ENCODE results near the gene CXCL8. TPM values are rescaled to one million over a fixed set of nuclear protein-coding genes. Genes with fewer than 3 reads are reported as not detected.

CXCL8 gene
- total and polyA plus RNA-seq, 9 of the 15 experiments (the other 6 are each of a cell fraction or from before 2014, with no cell fraction given) = 1.6 to 7.7 (median 3.3) TPM

DNA sequence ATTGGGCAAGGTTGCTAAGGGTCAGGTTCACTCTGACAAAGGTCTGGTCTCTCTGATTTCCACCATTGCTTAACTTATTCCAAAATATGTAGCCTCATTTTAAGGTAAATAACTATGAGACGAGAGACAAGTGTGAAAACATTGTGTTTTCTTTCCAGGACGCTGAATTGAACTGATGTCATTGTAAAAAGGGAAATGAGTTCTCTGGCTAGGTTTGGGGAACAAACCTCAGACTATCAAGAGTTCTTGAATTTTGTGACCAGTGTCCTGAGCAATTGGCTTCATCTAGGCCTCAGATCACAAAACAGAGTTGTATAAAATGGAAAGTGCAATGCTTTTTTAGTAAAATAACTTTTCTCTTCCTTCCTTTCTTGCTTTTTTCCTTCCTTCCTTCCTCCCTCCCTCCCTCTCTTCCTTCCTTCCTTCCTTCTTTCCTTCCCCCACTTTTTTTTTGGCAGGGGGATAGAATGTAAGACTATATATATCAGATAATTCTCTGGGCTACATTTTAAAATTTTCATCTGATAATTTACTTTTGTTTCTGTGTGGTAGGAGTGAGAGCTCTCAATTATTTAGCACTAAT lies 30.8 kb upstream of the CXCL8 start (continued):
- TF ChIP-seq KDM5B (IDR thresholded peaks at IDR 0.05; ENCODE audit: insufficient replicate concordance, low read depth, low read length) (no peak), HNRNPUL1 (IDR thresholded peaks at IDR 0.05; ENCODE audit: low read length) (no peak), ZNF23 (CRISPR knock-in tag; IDR thresholded peaks at IDR 0.05) (no peak), NCOA2 (IDR thresholded peaks at IDR 0.05; ENCODE audit: partially characterized antibody in 2 of 2) (peak in 1 of 2 experiments; percentile 42), SP1 (CRISPR knock-in tag; IDR thresholded peaks at IDR 0.05) (no peak), CREBBP (IDR thresholded peaks at IDR 0.05; ENCODE audit: low read depth, low read length) (no peak), SIX5 (IDR thresholded peaks at IDR 0.05; ENCODE audit: borderline replicate concordance in 1 of 2, insufficient read depth in 1 of 2, low read depth in 1 of 2, low read length in 2 of 2) (no peak), BHLHE40 (IDR thresholded peaks at IDR 0.05; ENCODE audit: low read length) (no peak), ZNF785 (CRISPR knock-in tag; IDR thresholded peaks at IDR 0.05) (no peak), ATF7 (IDR thresholded peaks at IDR 0.05) (peak; percentile 21; the same call in 1 of the 2 replicates), ZNF830 (CRISPR knock-in tag; IDR thresholded peaks at IDR 0.05) (no peak), HIVEP1 (CRISPR knock-in tag; IDR thresholded peaks at IDR 0.05) (no peak)
- TF ChIP-seq, protein P1, sequence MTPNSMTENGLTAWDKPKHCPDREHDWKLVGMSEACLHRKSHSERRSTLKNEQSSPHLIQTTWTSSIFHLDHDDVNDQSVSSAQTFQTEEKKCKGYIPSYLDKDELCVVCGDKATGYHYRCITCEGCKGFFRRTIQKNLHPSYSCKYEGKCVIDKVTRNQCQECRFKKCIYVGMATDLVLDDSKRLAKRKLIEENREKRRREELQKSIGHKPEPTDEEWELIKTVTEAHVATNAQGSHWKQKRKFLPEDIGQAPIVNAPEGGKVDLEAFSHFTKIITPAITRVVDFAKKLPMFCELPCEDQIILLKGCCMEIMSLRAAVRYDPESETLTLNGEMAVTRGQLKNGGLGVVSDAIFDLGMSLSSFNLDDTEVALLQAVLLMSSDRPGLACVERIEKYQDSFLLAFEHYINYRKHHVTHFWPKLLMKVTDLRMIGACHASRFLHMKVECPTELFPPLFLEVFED (CRISPR knock-in tag; conservative IDR thresholded peaks at IDR 0.05) = peak; percentile 65; the same call in 1 of the 2 replicates
- TF ChIP-seq, protein P2, sequence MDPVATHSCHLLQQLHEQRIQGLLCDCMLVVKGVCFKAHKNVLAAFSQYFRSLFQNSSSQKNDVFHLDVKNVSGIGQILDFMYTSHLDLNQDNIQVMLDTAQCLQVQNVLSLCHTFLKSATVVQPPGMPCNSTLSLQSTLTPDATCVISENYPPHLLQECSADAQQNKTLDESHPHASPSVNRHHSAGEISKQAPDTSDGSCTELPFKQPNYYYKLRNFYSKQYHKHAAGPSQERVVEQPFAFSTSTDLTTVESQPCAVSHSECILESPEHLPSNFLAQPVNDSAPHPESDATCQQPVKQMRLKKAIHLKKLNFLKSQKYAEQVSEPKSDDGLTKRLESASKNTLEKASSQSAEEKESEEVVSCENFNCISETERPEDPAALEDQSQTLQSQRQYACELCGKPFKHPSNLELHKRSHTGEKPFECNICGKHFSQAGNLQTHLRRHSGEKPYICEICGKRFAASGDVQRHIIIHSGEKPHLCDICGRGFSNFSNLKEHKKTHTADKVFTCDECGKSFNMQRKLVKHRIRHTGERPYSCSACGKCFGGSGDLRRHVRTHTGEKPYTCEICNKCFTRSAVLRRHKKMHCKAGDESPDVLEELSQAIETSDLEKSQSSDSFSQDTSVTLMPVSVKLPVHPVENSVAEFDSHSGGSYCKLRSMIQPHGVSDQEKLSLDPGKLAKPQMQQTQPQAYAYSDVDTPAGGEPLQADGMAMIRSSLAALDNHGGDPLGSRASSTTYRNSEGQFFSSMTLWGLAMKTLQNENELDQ (CRISPR knock-in tag; IDR thresholded peaks at IDR 0.05; ENCODE audit: borderline replicate concordance) = no peak
- TF ChIP-seq, protein P3, sequence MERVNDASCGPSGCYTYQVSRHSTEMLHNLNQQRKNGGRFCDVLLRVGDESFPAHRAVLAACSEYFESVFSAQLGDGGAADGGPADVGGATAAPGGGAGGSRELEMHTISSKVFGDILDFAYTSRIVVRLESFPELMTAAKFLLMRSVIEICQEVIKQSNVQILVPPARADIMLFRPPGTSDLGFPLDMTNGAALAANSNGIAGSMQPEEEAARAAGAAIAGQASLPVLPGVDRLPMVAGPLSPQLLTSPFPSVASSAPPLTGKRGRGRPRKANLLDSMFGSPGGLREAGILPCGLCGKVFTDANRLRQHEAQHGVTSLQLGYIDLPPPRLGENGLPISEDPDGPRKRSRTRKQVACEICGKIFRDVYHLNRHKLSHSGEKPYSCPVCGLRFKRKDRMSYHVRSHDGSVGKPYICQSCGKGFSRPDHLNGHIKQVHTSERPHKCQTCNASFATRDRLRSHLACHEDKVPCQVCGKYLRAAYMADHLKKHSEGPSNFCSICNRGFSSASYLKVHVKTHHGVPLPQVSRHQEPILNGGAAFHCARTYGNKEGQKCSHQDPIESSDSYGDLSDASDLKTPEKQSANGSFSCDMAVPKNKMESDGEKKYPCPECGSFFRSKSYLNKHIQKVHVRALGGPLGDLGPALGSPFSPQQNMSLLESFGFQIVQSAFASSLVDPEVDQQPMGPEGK (CRISPR knock-in tag; IDR thresholded peaks at IDR 0.05; ENCODE audit: borderline replicate concordance) = no peak
- TF ChIP-seq, protein P4, sequence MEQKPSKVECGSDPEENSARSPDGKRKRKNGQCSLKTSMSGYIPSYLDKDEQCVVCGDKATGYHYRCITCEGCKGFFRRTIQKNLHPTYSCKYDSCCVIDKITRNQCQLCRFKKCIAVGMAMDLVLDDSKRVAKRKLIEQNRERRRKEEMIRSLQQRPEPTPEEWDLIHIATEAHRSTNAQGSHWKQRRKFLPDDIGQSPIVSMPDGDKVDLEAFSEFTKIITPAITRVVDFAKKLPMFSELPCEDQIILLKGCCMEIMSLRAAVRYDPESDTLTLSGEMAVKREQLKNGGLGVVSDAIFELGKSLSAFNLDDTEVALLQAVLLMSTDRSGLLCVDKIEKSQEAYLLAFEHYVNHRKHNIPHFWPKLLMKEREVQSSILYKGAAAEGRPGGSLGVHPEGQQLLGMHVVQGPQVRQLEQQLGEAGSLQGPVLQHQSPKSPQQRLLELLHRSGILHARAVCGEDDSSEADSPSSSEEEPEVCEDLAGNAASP (IDR thresholded peaks at IDR 0.05) = no peak
- TF ChIP-seq, protein P5, sequence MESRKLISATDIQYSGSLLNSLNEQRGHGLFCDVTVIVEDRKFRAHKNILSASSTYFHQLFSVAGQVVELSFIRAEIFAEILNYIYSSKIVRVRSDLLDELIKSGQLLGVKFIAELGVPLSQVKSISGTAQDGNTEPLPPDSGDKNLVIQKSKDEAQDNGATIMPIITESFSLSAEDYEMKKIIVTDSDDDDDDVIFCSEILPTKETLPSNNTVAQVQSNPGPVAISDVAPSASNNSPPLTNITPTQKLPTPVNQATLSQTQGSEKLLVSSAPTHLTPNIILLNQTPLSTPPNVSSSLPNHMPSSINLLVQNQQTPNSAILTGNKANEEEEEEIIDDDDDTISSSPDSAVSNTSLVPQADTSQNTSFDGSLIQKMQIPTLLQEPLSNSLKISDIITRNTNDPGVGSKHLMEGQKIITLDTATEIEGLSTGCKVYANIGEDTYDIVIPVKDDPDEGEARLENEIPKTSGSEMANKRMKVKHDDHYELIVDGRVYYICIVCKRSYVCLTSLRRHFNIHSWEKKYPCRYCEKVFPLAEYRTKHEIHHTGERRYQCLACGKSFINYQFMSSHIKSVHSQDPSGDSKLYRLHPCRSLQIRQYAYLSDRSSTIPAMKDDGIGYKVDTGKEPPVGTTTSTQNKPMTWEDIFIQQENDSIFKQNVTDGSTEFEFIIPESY (CRISPR knock-in tag; IDR thresholded peaks at IDR 0.05) = no peak
- TF ChIP-seq, protein P6, sequence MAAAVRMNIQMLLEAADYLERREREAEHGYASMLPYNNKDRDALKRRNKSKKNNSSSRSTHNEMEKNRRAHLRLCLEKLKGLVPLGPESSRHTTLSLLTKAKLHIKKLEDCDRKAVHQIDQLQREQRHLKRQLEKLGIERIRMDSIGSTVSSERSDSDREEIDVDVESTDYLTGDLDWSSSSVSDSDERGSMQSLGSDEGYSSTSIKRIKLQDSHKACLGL (CRISPR knock-in tag; IDR thresholded peaks at IDR 0.05; ENCODE audit: borderline replicate concordance, poor library complexity, severe bottlenecking) = no peak
